GM18873 (cell line): ENCODE data around the gene ADCY2.

ENCODE experiments used
- ATAC-seq: cut with Tn5 transposase; IDR thresholded peaks from one replicate; pipeline ENCODE4 v1.9.1; 2021; ENCODE audit warnings: mild to moderate bottlenecking, moderate library complexity, moderate number of reproducible peaks; ENCODE audit not compliant: unreplicated experiment, low FRiP score

ADCY2 gene

GRCh38 chr5:7494481-7495130, 98.7 kb downstream of the ADCY2 start:
- ATAC-seq: no peak

GRCh38 chr5:7495131-7495517, 99.2 kb downstream of the ADCY2 start:
- ATAC-seq: no peak

DNA sequence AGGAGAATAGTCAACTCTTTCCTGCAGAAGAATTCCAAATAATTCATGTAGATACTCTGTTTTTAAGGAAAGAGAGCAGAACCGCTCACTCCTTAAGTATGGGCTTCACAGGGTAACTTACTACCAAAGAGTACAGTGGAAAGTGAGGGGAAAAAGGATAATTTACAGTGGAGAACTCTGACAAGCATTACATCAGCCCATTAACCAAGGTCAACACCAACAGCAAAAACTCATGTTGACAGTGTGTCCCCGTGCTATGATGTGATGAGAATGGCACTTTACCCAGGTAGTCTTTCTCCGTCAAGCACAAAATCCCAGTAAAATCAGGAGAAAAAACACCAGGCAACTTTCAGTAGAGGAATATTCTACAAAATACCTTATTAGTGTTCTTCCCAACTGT, 104.3 kb downstream of the ADCY2 start:
- ATAC-seq: no peak

GRCh38 chr5:7501061-7501460, 105.1 kb downstream of the ADCY2 start:
- ATAC-seq: no peak

DNA sequence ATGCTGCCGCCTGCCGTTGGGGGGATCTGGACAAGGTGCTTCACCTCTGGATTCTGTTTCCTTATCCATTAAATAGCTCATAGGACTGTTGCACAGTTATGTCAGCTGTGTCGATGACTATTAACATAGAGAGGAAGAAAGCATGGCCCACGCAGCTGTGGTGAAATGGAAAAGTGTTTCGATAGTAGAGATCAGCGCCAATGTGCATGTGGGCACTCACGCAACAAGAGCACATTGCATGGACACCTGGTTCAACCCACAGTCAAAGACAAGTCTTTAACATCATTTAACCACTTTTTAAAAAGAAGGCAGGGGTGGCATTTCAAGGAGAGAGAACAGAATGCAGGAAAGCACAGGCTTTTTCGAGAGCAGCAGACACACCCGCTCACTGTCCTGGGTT, 107.6 kb downstream of the ADCY2 start:
- ATAC-seq: no peak

DNA sequence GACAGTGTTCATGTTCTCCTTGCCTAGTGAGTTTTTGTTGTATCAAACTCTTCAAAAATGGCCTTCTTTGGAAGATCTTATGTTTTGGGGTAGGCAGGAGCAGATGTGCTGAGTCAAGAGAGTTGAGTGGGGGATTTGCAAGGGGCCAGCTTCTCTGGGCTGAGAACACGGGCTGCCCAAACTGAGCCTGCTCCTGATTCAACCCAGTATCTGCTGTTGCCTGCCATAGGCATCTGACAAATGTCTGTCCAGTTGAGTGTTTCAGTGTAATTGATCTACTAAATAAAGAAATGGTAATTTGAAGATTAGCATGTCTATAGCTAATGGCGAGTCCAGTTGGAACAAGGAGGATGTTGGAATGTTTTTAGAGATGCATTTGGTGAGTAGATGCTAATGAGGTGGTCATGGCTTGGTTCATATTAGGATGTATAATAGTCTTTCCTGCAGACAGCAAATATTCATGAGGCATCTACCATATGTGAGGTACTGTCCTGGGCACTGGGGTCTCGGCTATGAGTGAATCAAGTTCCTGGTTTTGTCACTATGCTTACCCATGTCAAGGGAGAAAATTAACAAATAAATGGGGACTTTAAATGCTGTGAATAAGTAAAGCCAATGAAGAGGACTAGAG, 119.5 kb downstream of the ADCY2 start:
- no peak for ATAC-seq

GRCh38 chr5:7516253-7516652, 120.3 kb downstream of the ADCY2 start:
- no peak for ATAC-seq

DNA sequence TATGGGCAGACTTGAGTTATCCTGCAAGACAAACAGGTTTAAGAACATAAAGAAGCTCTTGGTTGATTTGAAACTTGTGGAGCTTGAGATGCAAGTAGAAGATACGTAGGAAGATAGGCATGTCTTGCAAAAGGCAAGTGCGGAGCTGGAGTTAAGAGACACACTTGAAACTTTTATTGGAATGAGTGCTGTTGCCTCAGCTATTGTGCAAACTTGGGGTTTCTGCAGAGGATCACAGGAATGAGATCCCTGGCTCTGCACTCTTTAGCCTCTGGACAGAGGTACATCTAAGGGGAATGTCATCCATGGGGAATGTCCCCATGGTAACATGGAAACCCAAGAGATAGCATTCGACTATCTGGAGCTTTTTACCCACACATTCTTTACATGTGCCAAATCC, 121.1 kb downstream of the ADCY2 start:
- no peak for ATAC-seq

DNA sequence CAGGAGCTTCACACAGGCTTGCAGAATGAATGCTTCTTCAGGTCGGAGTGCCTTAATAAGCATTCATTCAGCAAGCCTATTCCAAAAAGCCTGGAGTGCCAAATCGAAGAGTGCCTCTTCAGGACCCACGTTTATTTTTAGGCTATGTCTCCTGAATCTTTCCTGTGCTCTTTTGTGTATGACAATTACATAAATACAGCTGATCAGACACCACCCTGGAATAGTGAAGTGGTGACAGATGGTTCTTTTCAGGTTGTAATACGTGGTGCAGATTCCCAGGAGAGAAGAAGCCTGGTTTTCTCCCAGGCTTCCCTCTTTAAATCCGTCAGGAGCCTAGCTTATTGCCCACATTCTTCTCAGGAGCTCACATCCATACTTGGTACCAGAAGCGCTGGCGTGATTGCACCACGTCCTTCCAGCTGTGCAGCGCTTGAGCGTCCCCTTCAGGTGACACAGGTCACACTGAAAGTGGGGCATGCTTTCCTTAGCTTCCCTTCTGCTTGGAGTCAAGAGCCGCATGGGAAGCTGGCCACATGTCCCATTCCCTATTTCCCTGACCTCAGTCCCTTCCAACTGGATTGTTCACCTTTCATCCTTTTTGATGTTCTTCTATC, 123.1 kb downstream of the ADCY2 start:
- ATAC-seq: no peak

DNA sequence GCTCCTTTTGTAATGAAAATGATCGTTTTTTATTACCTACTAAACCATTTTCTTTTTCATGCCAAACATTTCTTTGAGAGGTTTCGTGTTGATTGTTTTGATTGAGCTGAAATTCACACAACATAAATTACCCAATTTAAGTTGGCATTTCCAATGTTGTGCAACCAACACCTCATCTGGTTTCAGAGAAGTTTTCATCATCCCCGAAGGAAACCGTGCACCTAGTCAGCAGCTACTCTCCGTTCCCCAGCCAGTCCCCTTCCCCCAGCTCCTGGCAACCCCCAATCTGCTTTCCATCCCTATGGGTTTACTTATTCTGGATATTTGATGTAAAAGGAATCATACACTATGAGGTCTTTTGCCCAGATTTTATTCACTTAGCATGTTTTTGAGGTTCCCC, 123.6 kb downstream of the ADCY2 start:
- ATAC-seq: no peak

DNA sequence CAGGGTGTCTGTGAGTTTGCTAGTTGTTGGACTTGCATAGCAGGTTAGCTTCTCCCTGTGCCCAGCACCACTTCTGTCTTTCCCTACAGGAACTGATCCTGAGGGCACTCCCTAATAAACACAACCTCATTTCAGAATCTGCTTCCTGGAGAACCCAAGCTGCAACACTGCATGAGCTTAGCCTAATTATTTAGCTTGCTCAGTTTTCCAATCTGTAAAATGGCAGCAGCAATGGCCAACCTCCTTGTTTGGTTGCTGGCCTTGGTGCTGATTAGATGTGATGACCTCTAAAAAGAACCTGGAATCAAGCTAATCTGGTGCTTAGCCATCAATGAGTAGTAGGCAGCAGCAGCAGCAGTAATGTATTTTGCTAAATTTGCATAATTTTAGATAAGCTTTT, 133.9 kb downstream of the ADCY2 start:
- ATAC-seq: no peak

DNA sequence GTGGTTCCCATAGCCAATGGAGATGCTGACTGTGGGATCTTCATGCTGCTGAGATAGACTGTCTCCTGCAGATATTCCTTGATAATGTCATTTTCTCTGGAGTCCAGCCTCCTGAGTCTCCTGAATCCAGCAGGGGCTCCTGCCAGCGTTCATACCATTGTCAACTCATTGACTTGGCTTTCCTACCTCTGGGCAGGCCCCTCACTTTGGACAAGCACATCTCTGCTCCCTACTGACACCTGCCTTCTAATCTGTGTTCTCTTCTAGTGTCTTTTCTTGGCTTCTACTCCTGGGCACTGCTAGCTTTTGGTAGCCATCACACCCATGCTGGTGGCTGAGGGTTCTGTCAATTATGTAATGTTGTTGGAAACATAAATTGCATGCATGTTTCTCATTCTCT, 138.0 kb downstream of the ADCY2 start:
- ATAC-seq: no peak

DNA sequence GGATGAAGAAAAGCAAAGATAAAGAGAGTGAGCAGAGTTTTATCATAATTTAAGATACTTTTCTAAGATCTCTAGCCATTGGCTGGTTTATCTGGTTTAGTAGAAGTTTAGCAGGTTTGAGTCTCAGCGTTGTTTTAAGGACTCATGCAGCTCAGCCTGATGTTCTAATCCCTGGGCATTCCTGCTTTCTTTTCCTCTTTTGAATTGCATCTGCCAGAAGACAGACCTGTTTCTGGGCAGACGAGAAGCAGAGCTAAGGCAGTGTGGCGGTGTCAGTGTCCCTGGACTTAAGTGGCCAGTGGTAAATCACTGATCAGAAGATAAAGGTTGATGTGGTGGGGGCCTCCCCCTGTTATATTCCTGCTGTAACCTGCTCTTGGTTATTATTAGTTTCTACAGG, 138.6 kb downstream of the ADCY2 start:
- no peak for ATAC-seq

DNA sequence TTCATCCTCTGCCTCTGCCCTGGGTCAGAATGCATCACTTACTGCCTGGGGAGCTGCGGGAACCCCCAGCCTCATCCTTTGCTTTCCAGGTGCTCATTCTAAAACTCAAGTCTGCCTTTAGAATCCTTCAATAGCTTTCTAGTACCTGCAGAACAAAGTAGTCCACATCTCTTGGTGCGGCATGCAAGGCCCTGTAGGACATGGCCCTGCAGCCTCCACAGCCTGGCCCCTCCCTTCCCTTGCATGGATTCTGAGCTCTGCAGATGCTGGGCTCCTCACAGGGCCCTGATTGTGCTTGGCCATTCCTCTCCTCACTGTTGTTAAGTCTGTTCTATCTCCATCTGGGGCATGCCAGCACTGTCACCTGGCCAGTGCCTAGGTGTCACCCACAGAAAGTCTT, 141.6 kb downstream of the ADCY2 start:
- no peak for ATAC-seq

GRCh38 chr5:7539571-7539970, 143.6 kb downstream of the ADCY2 start:
- ATAC-seq: no peak

DNA sequence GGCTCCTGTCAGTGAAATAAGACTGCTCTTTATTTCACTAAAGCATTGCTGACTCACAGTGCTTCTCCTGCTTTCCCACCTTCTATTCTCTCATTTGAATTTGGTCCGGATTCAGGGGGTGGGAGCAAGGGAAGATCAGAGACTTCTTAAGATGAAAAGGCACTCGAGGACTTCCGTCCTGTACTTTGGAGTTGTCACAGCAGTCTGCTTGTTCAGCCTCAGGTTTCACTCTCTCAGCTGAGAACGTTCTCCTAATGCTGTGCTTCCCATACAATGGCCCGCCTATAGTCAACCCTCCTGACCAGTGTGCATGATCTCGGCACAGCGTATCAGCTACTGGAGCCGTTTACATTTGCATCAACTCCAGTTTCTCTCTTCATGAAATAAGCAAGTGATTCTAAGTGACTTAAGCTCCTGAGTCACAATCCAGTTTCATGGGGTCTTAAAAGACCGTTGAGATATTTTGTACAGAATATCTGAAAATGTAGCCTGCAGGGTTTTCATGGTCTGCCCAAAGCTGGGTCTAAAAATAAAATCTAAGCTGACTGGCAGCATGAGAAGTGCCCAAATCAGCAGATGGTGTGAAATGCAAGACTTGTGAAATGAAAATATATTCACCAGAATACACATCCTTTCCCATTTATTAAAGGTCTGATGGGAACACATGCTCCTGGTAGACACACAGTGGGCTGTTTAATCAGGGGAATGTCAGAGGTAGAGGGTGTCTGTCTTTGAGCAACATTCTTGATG, 145.0 kb downstream of the ADCY2 start:
- no peak for ATAC-seq

DNA sequence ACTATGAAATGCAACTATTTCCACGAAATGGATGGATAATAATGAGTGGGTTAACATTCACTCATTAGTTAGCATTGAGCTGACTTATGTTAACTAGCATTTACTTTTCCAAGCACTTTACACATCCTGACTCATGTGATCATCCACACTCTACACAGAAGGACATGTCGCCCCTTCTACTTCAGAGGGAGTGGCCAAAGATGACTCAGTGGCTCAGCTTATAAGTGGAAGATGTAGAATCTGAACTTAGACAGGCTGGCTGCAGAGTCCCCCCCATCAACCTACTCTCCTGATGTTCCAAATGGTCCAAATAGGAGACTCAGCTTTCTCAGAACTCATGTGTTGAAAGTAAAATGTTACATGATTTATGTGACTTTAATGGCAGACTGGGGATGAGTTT, 146.0 kb downstream of the ADCY2 start:
- ATAC-seq: no peak

GRCh38 chr5:7546555-7546954, 150.6 kb downstream of the ADCY2 start:
- ATAC-seq: no peak

DNA sequence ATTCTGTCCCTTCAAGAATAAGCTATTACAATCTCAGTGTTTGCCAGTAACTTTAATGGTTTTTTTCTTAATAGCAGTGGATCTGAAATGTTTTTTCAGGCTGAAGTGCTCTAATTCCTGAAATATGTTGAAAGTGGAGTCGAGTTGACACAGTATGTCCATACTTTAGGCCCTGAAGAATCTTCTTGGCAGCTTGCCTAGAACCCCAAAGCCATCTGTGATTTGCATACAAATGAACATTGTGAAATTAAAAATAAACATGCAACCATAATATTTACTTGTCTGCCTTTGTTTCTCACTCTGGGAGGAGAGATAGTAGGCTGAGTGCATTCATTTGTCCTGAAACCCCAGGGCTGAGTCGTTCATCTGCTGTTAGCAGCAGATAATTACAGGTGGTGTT, 152.7 kb downstream of the ADCY2 start:
- no peak for ATAC-seq

DNA sequence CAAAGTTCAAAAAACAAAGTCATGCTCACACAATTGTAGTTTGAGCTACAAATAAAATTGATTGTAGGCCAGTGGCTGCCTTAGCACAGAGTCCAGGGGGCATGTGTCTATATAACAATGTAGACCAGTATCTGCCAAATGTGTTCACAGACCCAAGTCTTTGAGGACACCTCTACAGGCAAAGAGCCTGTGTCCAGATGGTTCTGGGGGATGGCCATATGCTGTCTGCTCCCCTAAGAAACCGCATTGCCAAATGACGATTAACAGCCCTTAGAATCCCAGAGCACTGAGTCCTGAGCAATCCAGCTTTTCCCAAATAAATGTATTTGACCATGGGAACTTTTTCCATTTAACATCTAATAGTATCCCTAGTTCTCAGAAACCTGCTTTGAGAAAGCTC, 169.6 kb downstream of the ADCY2 start:
- ATAC-seq: no peak

DNA sequence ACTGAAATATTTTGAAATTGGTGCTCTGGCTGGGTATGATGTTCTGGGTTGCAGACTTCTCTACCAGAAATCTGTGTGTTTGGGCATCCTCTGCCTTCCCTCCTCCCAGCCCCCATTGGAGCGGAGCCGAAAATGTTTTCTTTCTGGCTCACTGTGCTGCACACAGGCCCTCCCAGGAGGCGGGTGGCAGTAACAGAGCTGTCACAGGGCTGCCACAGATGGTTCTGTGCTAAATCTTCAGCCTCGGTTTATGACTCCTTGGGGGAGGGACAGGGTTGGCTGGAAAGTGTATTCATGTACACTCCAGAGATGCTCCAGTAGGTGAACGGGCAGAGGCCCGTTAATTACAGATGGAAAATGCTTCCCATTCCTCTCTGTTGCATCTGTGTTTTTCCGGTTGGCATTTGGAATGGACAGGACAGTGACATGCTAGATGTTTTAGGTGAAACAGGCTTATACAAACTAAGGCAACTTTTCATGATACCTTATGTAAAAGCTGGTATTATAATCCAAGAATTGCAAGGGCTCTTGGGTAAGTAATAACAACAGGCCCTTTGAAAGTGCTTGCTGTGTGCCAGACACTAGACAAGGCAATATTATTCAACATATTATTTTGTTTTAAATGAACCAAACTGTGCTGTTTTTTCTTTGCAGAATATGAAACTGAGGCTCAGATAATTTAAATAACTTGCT, 180.2 kb downstream of the ADCY2 start:
- no peak for ATAC-seq
